DND-41 (cell line): ENCODE results near the gene RHBDF2.

ENCODE experiments used
- ATAC-seq: fragments of 200-7000 bp; cut with Tn5 transposase; 3 replicates; pipeline ENCODE4 v1.9.1; 2021; ENCODE audit warnings: low read depth; ENCODE audit not compliant: insufficient read depth
- DNase-seq: peaks from one replicate; pipeline ENCODE4 v3.0.0-alpha.2; 2020
- H2AFZ ChIP-seq: 2 replicates; pipeline ENCODE4 v1.6.0; 2012; ENCODE audit warnings: low read depth, low read length
- H3K27ac ChIP-seq: 2 replicates; pipeline ENCODE4 v1.5.1; 2012; ENCODE audit warnings: low read length, inconsistent platforms
- H3K27me3 ChIP-seq: fragments of 200-600 bp; sonication (generic); 2 replicates; pipeline ENCODE4 v1.6.0; 2012; ENCODE audit warnings: low read length, mild to moderate bottlenecking, inconsistent platforms; ENCODE audit not compliant: insufficient read depth, poor library complexity
- H3K36me3 ChIP-seq: 2 replicates; pipeline ENCODE4 v1.5.1; 2012; ENCODE audit warnings: low read length, inconsistent platforms; ENCODE audit not compliant: insufficient read depth
- H3K4me1 ChIP-seq: 2 replicates; pipeline ENCODE4 v1.5.1; 2012; ENCODE audit warnings: mild to moderate bottlenecking, low read length; ENCODE audit not compliant: insufficient read depth
- H3K4me2 ChIP-seq: 2 replicates; pipeline ENCODE4 v1.6.0; 2012; ENCODE audit warnings: mild to moderate bottlenecking, moderate library complexity, low read length, inconsistent platforms; ENCODE audit not compliant: insufficient read depth
- H3K4me3 ChIP-seq, 2 experiments: fragments of 200-600 bp in 1 of 2; shearing (Covaris generic) in 1 of 2; 2 replicates each; pipeline ENCODE4 v1.5.1; 2012 to 2016; ENCODE audit warnings: inconsistent platforms in 2 of 2, low read length in 2 of 2, mild to moderate bottlenecking in 2 of 2, low read depth in 1 of 2, moderate library complexity in 1 of 2
- H3K79me2 ChIP-seq: 2 replicates; pipeline ENCODE4 v1.6.0; 2012; ENCODE audit warnings: low read length, inconsistent platforms; ENCODE audit not compliant: insufficient read depth
- H3K9ac ChIP-seq: 2 replicates; pipeline ENCODE4 v1.6.0; 2012; ENCODE audit warnings: low read depth, mild to moderate bottlenecking, inconsistent platforms, low read length, moderate library complexity
- H3K9me3 ChIP-seq: 2 replicates; pipeline ENCODE4 v1.5.1; 2012; ENCODE audit warnings: low read length, moderate library complexity, mild to moderate bottlenecking, inconsistent platforms; ENCODE audit not compliant: insufficient read depth, severe bottlenecking
- H4K20me1 ChIP-seq: 2 replicates; pipeline ENCODE4 v1.6.0; 2012; ENCODE audit warnings: low read length; ENCODE audit not compliant: insufficient read depth
- EZH2 ChIP-seq: IDR thresholded peaks from 3 replicates; pipeline ENCODE4 v1.6.1; 2012; ENCODE audit warnings: borderline replicate concordance, low read depth, mild to moderate bottlenecking, moderate library complexity, low read length, inconsistent platforms; ENCODE audit not compliant: severe bottlenecking
- TF ChIP-seq, protein P1 (sequence below): IDR thresholded peaks from 2 replicates; pipeline ENCODE4 v1.5.1; 2012; ENCODE audit warnings: borderline replicate concordance, low read length, moderate library complexity, mild to moderate bottlenecking; ENCODE audit not compliant: poor library complexity, severe bottlenecking; ENCODE audit errors: extremely low read depth

RHBDF2 gene

DNA sequence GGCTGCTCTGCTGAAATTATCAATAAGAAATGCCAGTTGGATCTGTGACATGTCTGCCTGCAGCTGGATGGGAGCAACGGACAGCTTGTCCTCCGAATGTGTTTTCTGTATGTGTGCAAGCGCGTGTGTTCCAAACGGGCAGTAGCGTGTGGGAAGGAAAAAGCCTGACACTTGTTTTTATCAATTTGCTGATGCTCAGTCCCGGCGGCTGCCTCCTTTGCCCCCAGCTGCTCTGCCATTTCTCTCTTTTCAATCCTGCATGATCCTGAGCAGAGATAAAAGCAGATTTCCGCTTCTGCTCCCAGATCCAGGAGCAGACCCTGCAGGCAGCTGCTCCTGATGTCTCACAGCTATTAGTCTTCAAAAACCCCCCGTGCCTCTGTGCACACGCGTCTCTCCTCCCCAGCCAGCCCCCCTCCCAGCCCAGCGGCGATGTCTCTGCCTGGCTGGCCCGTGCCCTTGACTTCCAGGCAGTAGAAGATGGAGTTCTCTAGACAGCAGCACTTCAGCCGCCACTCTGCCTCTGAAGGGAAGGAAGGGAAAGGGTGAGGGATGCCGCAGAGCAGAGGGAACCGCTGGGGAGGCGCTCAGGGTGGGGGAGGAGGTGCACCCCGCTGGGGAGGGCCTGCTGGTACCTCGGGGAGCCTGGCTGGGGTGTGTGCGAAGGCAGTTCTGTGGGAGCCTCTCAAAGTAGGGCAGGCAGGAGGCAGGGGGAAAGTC lies 42.8 kb upstream of the RHBDF2 start:
- Histone ChIP-seq H3K9ac (no peak overlapping the region), H3K27ac (no peak overlapping the region)
- no peak for DNase-seq

DNA sequence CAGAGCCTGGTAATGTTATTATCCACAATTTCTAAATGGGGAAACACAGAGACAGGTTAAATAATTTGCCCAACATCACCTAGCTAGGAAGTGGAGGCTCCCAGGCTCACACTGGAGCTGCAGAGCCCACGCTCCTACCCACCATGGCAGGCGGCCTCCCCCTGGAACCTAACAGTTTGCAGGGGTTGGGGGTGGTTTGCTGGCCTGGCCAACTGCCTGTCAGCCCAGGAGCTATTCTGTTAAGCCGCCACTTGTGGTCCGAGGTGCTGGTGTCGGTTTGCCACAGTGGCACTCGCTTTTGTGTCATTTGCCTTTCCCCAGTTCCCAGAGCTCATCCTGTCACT lies 42.2 kb upstream of the RHBDF2 start:
- DNase-seq, result no peak
- H3K4me3 ChIP-seq, result no peak overlapping the region
- H3K9ac ChIP-seq, result no peak overlapping the region
- H2AFZ ChIP-seq, result no peak overlapping the region
- ATAC-seq, result no peak
- peaks cover 11% of the 10 kb centered on the region for H3K4me1 ChIP-seq
- H4K20me1 ChIP-seq, result no peaks in the 10 kb centered on the region
- H3K9me3 ChIP-seq, result no peaks in the 10 kb centered on the region
- no peaks in the 10 kb centered on the region for H3K36me3 ChIP-seq
- TF ChIP-seq, protein P1, sequence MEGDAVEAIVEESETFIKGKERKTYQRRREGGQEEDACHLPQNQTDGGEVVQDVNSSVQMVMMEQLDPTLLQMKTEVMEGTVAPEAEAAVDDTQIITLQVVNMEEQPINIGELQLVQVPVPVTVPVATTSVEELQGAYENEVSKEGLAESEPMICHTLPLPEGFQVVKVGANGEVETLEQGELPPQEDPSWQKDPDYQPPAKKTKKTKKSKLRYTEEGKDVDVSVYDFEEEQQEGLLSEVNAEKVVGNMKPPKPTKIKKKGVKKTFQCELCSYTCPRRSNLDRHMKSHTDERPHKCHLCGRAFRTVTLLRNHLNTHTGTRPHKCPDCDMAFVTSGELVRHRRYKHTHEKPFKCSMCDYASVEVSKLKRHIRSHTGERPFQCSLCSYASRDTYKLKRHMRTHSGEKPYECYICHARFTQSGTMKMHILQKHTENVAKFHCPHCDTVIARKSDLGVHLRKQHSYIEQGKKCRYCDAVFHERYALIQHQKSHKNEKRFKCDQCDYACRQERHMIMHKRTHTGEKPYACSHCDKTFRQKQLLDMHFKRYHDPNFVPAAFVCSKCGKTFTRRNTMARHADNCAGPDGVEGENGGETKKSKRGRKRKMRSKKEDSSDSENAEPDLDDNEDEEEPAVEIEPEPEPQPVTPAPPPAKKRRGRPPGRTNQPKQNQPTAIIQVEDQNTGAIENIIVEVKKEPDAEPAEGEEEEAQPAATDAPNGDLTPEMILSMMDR, result no peak
- TF ChIP-seq EZH2, result no peak
- no peak overlapping the region for H3K27ac ChIP-seq
- no peak overlapping the region for H3K4me2 ChIP-seq
- no peaks in the 10 kb centered on the region for H3K79me2 ChIP-seq
- no peaks in the 10 kb centered on the region for H3K27me3 ChIP-seq

More for the DNA sequence above, 42.8 kb upstream of the RHBDF2 start:
- Histone ChIP-seq H3K79me2 (no peaks in the 10 kb centered on the region), H3K4me3 (no peak overlapping the region), H3K9me3 (no peaks in the 10 kb centered on the region), H3K36me3 (no peaks in the 10 kb centered on the region), H3K4me2 (no peak overlapping the region), H3K27me3 (no peaks in the 10 kb centered on the region), H3K4me1 (peaks cover 11% of the 10 kb centered on the region), H4K20me1 (no peaks in the 10 kb centered on the region), H2AFZ (no peak overlapping the region)
- no peak for TF ChIP-seq EZH2
- TF ChIP-seq, protein P1, result no peak
- ATAC-seq, result no peak

DNA sequence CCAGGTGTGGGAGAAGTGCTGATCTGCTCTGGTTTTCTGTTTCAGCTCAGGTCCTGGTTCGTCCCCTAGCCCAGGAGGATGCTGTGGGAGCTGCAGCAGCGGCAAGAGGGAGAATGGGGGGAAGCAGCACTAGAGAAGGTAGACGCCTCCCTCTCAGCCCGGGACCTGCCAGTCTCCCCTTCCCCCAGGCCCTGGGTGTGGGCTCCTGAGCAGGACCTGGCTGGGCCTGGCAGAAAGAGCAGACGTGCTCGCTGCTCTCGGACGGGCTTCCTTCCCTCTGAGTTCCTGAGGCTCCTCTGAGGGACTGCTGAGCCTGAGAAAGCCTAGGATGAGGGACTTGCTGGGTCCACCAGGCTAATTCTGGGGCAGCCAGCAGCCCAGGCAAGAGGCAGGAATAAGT lies 41.8 kb upstream of the RHBDF2 start:
- TF ChIP-seq EZH2, result no peak
- TF ChIP-seq, protein P1, result no peak
- no peaks in the 10 kb centered on the region for H4K20me1 ChIP-seq
- H3K4me1 ChIP-seq, result peaks cover 11% of the 10 kb centered on the region
- no peak overlapping the region for H2AFZ ChIP-seq
- H3K36me3 ChIP-seq, result no peaks in the 10 kb centered on the region
- no peaks in the 10 kb centered on the region for H3K79me2 ChIP-seq
- H3K9ac ChIP-seq, result no peak overlapping the region
- no peak for DNase-seq
- ATAC-seq, result no peak
- H3K9me3 ChIP-seq, result no peaks in the 10 kb centered on the region
- H3K4me2 ChIP-seq, result no peak overlapping the region
- no peak overlapping the region for H3K27ac ChIP-seq
- H3K4me3 ChIP-seq, result no peak overlapping the region
- H3K27me3 ChIP-seq, result no peaks in the 10 kb centered on the region

DNA sequence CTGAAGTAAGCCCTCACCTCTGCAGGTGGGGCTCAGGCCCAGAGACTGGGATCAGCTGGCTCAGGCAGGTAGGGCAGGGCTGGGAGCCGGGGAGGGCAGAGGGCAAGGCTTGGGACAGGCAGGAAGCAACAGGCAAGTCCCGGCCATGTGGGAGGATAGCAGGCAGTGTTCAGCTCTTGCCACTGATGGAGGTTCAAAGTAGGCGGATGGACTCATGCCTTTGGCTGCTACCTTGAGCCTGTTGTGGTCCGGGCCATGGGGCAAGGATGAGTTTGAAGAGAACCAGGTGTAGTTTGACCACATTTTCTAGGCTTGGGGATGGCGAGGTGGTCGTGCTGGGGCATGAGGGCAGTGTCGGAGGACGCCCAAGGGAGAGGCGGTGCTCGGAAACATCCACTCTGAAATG lies 41.3 kb upstream of the RHBDF2 start:
- peaks cover 7% of the 10 kb centered on the region for H3K4me1 ChIP-seq
- H3K27ac ChIP-seq, result no peak overlapping the region
- TF ChIP-seq, protein P1, result no peak
- TF ChIP-seq EZH2, result no peak
- H4K20me1 ChIP-seq, result no peaks in the 10 kb centered on the region
- no peaks in the 10 kb centered on the region for H3K9me3 ChIP-seq
- H3K4me3 ChIP-seq, result no peak overlapping the region
- no peaks in the 10 kb centered on the region for H3K27me3 ChIP-seq
- no peak for ATAC-seq
- H3K4me2 ChIP-seq, result no peak overlapping the region
- no peak for DNase-seq
- H3K9ac ChIP-seq, result no peak overlapping the region
- no peaks in the 10 kb centered on the region for H3K36me3 ChIP-seq
- no peaks in the 10 kb centered on the region for H3K79me2 ChIP-seq
- H2AFZ ChIP-seq, result no peak overlapping the region
